CD4-positive, alpha-beta T cell (primary cell): ENCODE results near the gene TSHB. TPM values are rescaled to one million over a fixed set of nuclear protein-coding genes. Genes with fewer than 3 reads are reported as not detected.

Experiments
- ATAC-seq: fragments of 200-7000 bp; cut with Tn5 transposase; one replicate; pipeline ENCODE4 v1.10.0; 2022; ENCODE audit warnings: mild to moderate bottlenecking; ENCODE audit not compliant: poor library complexity
- CTCF ChIA-PET: fragments of 350-600 bp; sonication (Branson Sonifier 250); formaldehyde crosslinking; loops from one replicate; lab custom pipeline; 2021; ENCODE audit warnings: antibody characterized with exemption, inconsistent platforms; lab: Charles Lee
- POLR2A ChIA-PET: fragments of 350-600 bp; sonication (Branson Sonifier 250); formaldehyde crosslinking; loops from one replicate; lab custom pipeline; 2021; ENCODE audit warnings: antibody characterized with exemption, inconsistent platforms; lab: Charles Lee
- DNase-seq, 14 experiments: peaks; one replicate each; pipeline ENCODE4 v3.0.0-alpha.2; 2013 to 2020; ENCODE audit warnings: mixed read lengths in 2 of 14
- H3K27ac ChIP-seq, 2 donors: one replicate each; pipeline versions ENCODE4 v1.5.1 to v1.7.0; 2013; ENCODE audit warnings: low read length in 2 of 2, low read depth in 1 of 2, mild to moderate bottlenecking in 1 of 2
- H3K27me3 ChIP-seq, 2 experiments: 1 replicate in 1 of 2; 2 replicates in 1 of 2; pipeline versions ENCODE4 v1.6.1 to v1.7.0; 2013; ENCODE audit warnings: low read length in 2 of 2, control low read depth in 1 of 2, mild to moderate bottlenecking in 1 of 2, moderate library complexity in 1 of 2; ENCODE audit not compliant: insufficient read depth in 2 of 2, control insufficient read depth in 1 of 2
- H3K36me3 ChIP-seq: one replicate; pipeline ENCODE4 v1.6.1; 2013; ENCODE audit warnings: low read length, control low read depth; ENCODE audit not compliant: insufficient read depth
- H3K4me1 ChIP-seq: one replicate; pipeline ENCODE4 v1.6.1; 2013; ENCODE audit warnings: low read length, control low read depth; ENCODE audit not compliant: insufficient read depth
- H3K4me3 ChIP-seq: one replicate; pipeline ENCODE4 v1.5.1; 2013; ENCODE audit warnings: mild to moderate bottlenecking, low read length, moderate library complexity
- H3K9me3 ChIP-seq, 2 experiments: 1 replicate in 1 of 2; 2 replicates in 1 of 2; pipeline versions ENCODE4 v1.6.1 to v1.7.0; 2013; ENCODE audit warnings: low read length in 2 of 2, mild to moderate bottlenecking in 2 of 2, control low read depth in 1 of 2, moderate library complexity in 1 of 2; ENCODE audit not compliant: control insufficient read depth in 1 of 2, insufficient read depth in 1 of 2
- H3K27ac Mint-ChIP-seq: one replicate; pipeline ENCODE4 v1.8.0; 2020; ENCODE audit warnings: mixed read lengths
- H3K27me3 Mint-ChIP-seq: one replicate; pipeline ENCODE4 v1.8.0; 2021; ENCODE audit warnings: mixed read lengths
- H3K36me3 Mint-ChIP-seq: one replicate; pipeline ENCODE4 v1.8.0; 2021; ENCODE audit warnings: low read depth, mixed read lengths
- H3K4me1 Mint-ChIP-seq: one replicate; pipeline ENCODE4 v1.8.0; 2021; ENCODE audit warnings: low read depth, mixed read lengths
- H3K4me3 Mint-ChIP-seq: one replicate; pipeline ENCODE4 v1.8.0; 2020; ENCODE audit warnings: mild to moderate bottlenecking, mixed read lengths
- H3K9me3 Mint-ChIP-seq: one replicate; pipeline ENCODE4 v1.8.0; 2020; ENCODE audit warnings: mixed read lengths
- CTCF ChIP-seq: fragments of 200-600 bp; IDR thresholded peaks from one replicate; pipeline ENCODE4 v1.8.0; 2022; ENCODE audit warnings: antibody characterized with exemption, mild to moderate bottlenecking
- intact Hi-C, 2 experiments: fragments of 100-400 bp; cut with DNase I in 1 of 2; cut with micrococcal nuclease in 1 of 2; formaldehyde crosslinking; loops; one replicate each; pipeline versions ENCODE4 v1.15.1 to v1.9.0; 2023 to 2025; cut with DNase I, micrococcal nuclease
- total RNA-seq, 174 experiments: library from RNA in 2 of 174; stranded (reverse) in 2 of 174; gene quantifications; one replicate each; pipeline ENCODE4 v1.2.3 and lab custom pipeline; 2021 to 2026

The TSHB gene
- total RNA-seq, 2 experiments from 2014 or later = not detected

GRCh38 chr1:114988095-114988494 lies 41.5 kb upstream of the TSHB start:
- Mint-ChIP-seq H3K4me3 (no peak overlapping the region), H3K4me1 (no peaks in the 10 kb centered on the region), H3K27me3 (peaks cover 7% of the 10 kb centered on the region), H3K27ac (no peak overlapping the region), H3K36me3 (peaks cover 5% of the 10 kb centered on the region), H3K9me3 (peaks cover 7% of the 10 kb centered on the region)
- DNase-seq = no peak
- no peaks in the 10 kb centered on the region for H3K27me3 ChIP-seq
- no peak for ATAC-seq
- CTCF ChIA-PET = interaction anchor here (1.3 kb wide), 1 partner anchor 125 kb away, joined by 3 read pairs; no protein-coding TSS in a partner anchor
- peaks cover 3 to 28% of the 10 kb centered on the region in 2 experiments for H3K9me3 ChIP-seq
- POLR2A ChIA-PET = no interaction called here
- H3K4me1 ChIP-seq = no peaks in the 10 kb centered on the region
- no peaks in the 10 kb centered on the region for H3K36me3 ChIP-seq
- H3K4me3 ChIP-seq = no peak overlapping the region
- H3K27ac ChIP-seq = no peak overlapping the region
- TF ChIP-seq CTCF = no peak
- intact Hi-C loops = no loop called here

- DNase-seq = no peak
- Histone ChIP-seq H3K27me3 (no peaks in the 10 kb centered on the region), H3K4me3 (no peak overlapping the region), H3K36me3 (no peaks in the 10 kb centered on the region), H3K9me3 (no peaks in the 10 kb centered on the region), H3K27ac (no peak overlapping the region), H3K4me1 (no peaks in the 10 kb centered on the region)
- Mint-ChIP-seq H3K4me3 (no peak overlapping the region), H3K4me1 (no peaks in the 10 kb centered on the region), H3K36me3 (no peaks in the 10 kb centered on the region), H3K9me3 (no peaks in the 10 kb centered on the region), H3K27ac (no peak overlapping the region), H3K27me3 (peaks cover 12% of the 10 kb centered on the region)
- no peak for ATAC-seq
- no peak for TF ChIP-seq CTCF
- intact Hi-C loops = loop anchor here in 1 of 2 experiments (5.0 kb wide), 1 partner anchor 50 kb away; no protein-coding TSS in a partner anchor
- CTCF ChIA-PET = interaction anchor here (1.2 to 1.3 kb wide), 2 partner anchors 11 to 115 kb away, joined by 3 to 4 read pairs; no protein-coding TSS in a partner anchor
- POLR2A ChIA-PET = no interaction called here
Measured at GRCh38 chr1:114997510-114998289, 31.9 kb upstream of the TSHB start.

GRCh38 chr1:115006191-115006590 lies 23.4 kb upstream of the TSHB start:
- Mint-ChIP-seq H3K27me3 (peaks cover 19% of the 10 kb centered on the region), H3K36me3 (no peaks in the 10 kb centered on the region), H3K4me1 (no peaks in the 10 kb centered on the region), H3K4me3 (no peak overlapping the region), H3K27ac (no peak overlapping the region), H3K9me3 (peaks cover 2% of the 10 kb centered on the region)
- intact Hi-C loops = no loop called here
- no peak overlapping the region for H3K4me3 ChIP-seq
- no peak overlapping the region for H3K27ac ChIP-seq
- ChIA-PET POLR2A (no interaction called here), CTCF (interaction anchor here (0.5 kb wide), 1 partner anchor 33 kb away, joined by 3 read pairs; no protein-coding TSS in a partner anchor)
- H3K36me3 ChIP-seq = no peaks in the 10 kb centered on the region
- no peak for ATAC-seq
- no peaks in the 10 kb centered on the region for H3K9me3 ChIP-seq
- H3K27me3 ChIP-seq = peaks cover 0 to 3% of the 10 kb centered on the region in 2 experiments
- TF ChIP-seq CTCF = no peak
- H3K4me1 ChIP-seq = no peaks in the 10 kb centered on the region
- no peak for DNase-seq
